ENCODE measurements around the gene JSRP1. TPM values are rescaled to one million over a fixed set of nuclear protein-coding genes. Genes with fewer than 3 reads are reported as not detected.

Gene JSRP1
- total and polyA plus RNA-seq, 2 of the 8 experiments (the other 6 are each of a cell fraction or from before 2014, with no cell fraction given): 0.24 to 0.56 TPM

DNA sequence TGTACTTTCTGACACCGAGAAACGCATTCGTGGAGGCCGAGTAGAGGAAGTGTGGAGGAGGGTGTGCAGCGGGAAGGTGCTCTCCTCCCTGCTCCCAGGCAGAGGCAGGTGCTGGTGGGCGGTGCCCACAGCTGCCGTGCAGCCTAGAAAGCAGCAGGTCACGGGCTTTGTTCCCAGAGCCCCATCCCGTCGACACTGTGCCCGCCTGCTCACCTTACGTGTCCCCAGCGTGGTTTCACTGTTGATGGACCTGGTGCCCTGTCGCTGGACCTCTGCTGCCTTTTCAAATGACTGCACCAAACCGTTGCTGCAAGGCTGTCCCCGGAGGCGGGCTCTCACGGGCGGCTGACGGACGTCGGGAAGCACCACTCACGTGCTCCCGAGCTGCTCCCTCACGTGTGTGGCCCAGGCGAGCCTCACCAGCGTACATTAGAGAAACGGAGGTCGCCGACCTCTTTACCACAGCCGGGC, 40.9 kb downstream of the JSRP1 start (continued):
- TF ChIP-seq EGR1 (IDR thresholded peaks at IDR 0.05; ENCODE audit: borderline replicate concordance, low read depth, low read length) (no peak), ASH2L (IDR thresholded peaks at IDR 0.05; ENCODE audit: low read length) (no peak)
